Cardiac fibroblast (primary cell): ENCODE results near the gene SPATS2L.

ENCODE experiments used
- DNase-seq, 2 donors: peaks; one replicate each; pipeline versions ENCODE4 v3.0.0 to v3.0.0-alpha.2; 2010; ENCODE audit warnings: low read depth in 2 of 2
- H3K4me3 ChIP-seq, 2 donors: replicated peaks in 1 of 2; 1 replicate in 1 of 2; 2 replicates in 1 of 2; pipeline ENCODE4 v1.5.1; 2011; ENCODE audit warnings: low read depth in 2 of 2, low read length in 2 of 2, mild to moderate bottlenecking in 2 of 2, moderate library complexity in 1 of 2
- TF ChIP-seq, protein P1 (sequence below): IDR thresholded peaks from one replicate; pipeline ENCODE4 v1.5.1; 2011; ENCODE audit warnings: low read depth, mild to moderate bottlenecking, low read length, inconsistent platforms

Gene SPATS2L

DNA sequence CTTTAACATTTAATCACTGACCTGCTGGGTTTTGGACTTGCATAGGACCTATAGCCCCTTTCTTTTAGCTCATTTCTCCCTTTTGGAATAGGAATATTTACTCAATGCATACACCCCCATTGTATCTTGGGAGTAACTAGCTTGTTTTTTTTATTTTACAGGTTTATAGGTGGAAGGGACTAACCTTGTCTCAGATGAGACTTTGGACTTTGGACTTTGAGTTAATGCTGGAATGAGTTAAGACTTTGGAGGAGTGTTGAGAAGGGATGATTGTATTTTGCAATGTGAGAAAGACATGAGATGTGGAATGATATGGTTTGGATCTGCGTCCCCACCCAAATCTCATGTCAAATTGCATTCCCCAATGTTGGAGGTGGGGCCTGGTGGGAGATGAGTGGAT lies 43.2 kb upstream of the SPATS2L start:
- H3K4me3 ChIP-seq, result no peak overlapping the region
- TF ChIP-seq, protein P1, sequence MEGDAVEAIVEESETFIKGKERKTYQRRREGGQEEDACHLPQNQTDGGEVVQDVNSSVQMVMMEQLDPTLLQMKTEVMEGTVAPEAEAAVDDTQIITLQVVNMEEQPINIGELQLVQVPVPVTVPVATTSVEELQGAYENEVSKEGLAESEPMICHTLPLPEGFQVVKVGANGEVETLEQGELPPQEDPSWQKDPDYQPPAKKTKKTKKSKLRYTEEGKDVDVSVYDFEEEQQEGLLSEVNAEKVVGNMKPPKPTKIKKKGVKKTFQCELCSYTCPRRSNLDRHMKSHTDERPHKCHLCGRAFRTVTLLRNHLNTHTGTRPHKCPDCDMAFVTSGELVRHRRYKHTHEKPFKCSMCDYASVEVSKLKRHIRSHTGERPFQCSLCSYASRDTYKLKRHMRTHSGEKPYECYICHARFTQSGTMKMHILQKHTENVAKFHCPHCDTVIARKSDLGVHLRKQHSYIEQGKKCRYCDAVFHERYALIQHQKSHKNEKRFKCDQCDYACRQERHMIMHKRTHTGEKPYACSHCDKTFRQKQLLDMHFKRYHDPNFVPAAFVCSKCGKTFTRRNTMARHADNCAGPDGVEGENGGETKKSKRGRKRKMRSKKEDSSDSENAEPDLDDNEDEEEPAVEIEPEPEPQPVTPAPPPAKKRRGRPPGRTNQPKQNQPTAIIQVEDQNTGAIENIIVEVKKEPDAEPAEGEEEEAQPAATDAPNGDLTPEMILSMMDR, result no peak
- no peak for DNase-seq

DNA sequence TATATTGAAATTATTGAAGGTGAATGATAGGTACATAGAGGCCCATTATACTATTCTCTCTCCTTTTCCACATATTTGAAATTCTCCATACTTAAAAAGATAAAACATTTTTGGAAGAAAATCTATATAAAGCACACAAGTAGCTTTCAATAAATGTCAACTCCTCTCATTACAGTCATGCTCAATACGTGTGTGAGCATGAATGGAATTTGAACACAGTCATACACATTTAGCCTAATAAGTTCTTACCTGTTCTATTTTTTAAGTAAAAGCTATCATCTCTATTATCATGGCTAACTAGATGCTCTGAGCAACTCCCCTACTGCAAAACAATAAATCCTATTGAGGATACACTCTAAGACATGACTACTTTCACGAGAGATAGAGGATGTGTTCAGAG lies 41.9 kb upstream of the SPATS2L start:
- no peak for DNase-seq
- TF ChIP-seq, protein P1, result no peak
- H3K4me3 ChIP-seq, result no peak overlapping the region

DNA sequence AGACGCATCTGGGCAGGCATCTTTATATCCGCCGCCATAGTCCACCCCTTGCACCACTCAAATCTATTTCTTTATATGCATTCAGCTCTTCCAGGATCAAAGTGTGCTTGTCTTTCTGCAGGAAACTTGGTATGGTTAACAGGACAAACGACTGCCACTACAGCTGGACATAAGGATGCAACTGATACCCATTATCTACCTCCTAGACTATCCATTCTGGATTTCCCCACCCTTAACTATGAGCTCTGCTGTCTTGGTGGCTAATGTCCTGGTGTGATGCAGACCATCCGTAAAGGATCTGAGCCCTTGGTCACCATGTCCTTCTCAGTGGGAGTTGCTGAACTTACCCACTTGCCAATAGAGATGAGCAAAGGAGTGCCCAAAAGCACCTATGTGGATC lies 40.1 kb upstream of the SPATS2L start:
- TF ChIP-seq, protein P1, result no peak
- H3K4me3 ChIP-seq, result no peak overlapping the region
- no peak for DNase-seq

DNA sequence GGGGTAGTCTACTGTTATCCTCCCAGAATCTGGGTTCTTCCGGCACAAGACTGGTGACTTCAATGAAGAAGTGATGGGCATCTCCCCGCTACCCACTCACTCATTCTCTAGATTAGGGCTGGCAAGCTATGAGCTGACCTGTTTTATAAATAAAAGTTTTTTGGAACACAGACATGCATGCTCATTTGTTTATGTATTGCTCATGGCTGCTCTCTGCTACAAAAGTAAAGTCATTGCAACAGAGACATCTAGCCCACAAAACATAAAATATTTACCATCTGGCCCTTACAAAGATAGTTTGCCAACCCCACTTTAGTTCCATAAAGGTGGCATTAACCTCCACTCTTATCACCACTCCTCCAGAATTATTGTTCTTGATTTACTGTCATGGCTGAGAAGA lies 39.1 kb upstream of the SPATS2L start:
- no peak overlapping the region for H3K4me3 ChIP-seq
- no peak for DNase-seq
- TF ChIP-seq, protein P1, result no peak

DNA sequence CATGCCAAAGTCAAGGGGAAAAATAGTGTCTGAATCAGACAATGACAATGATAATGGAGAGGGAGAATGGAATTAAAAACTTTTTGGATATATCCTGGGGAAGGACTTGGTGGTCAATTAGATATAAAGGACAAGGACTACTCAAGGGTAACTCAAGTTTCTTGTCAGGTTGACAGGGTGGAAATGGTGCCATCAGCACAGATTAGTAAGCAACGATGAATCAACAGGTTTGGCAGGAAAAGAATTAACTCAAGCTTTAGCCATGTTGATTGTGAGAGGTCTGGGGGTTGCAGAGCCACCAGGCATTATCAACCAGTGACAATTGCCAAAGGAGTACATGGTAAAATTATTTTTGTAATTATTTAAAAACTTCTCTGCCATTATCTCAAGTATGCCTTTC lies 35.8 kb upstream of the SPATS2L start:
- no peak for DNase-seq
- TF ChIP-seq, protein P1, result no peak
- no peak overlapping the region for H3K4me3 ChIP-seq

DNA sequence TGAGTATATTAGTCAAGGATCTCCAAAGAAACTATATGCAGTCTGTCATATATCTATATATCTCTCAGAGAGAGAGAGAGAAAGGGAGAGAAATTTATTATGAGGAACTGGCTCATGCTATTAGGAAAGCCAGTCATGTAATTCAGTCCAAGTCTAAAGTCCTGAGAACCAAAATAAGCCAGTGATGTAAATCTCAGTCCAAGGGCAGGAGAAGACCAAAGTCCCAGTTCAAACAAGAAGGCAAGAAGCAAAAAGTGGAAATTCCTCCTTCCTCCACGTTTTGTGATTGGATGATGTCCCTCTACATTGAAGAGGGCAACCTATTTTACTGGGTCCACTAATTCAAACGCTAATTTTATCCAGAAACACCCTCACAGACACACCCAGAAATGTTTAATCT lies 34.2 kb upstream of the SPATS2L start:
- H3K4me3 ChIP-seq, result no peak overlapping the region
- no peak for DNase-seq
- TF ChIP-seq, protein P1, result no peak
